Measurements from ENCODE around the gene RGL1.

GRCh38 chr1:183961132-183961531 is 156.2 kb downstream of the RGL1 start:
- TF ChIP-seq CTCF (IDR thresholded peaks at IDR 0.05) (no peak), POLR2A (IDR thresholded peaks at IDR 0.05) (no peak), POLR2AphosphoS5 (IDR thresholded peaks at IDR 0.05) (no peak), EP300 (IDR thresholded peaks at IDR 0.05) (no peak)

Data from sigmoid colon (tissue), 4 donors.